Ovary (tissue), 3 donors: ENCODE data around the gene NHSL2.

Source experiments
- CTCF ChIP-seq, 3 donors: fragments of 450-650 bp in 2 of 3; fragments of 200-600 bp in 1 of 3; IDR thresholded peaks; one replicate each; pipeline versions ENCODE4 v1.5.1 to v1.8.0; 2016 to 2022; ENCODE audit warnings: antibody characterized with exemption in 3 of 3, mild to moderate bottlenecking in 1 of 3
- EP300 ChIP-seq: sonication (generic); formaldehyde crosslinking; IDR thresholded peaks from one replicate; pipeline ENCODE4 v1.6.1; 2017; ENCODE audit warnings: antibody characterized with exemption
- POLR2A ChIP-seq: fragments of 450-650 bp; IDR thresholded peaks from one replicate; pipeline ENCODE4 v1.6.1; 2017; ENCODE audit warnings: antibody characterized with exemption, mild to moderate bottlenecking, moderate library complexity
- donor health status: DM: no; HTN: no; CAD: no.

- TF ChIP-seq POLR2A (no peak), CTCF (IDR thresholded peaks at IDR 0.05) (no peak), EP300 (no peak)
These were observed 210.2 kb downstream of the NHSL2 start for GRCh38 chrX:72120837-72121236.
